Measurements from ENCODE around the gene TCF3.
"Not testable (repeated sequence)": the region's sequence is repeated elsewhere in the genome, so short reads cannot be mapped to it uniquely, and the experiment has no call there.

TCF3 gene

GRCh38 chr19:1646149-1646548, 6.3 kb downstream of the TCF3 start:
- Histone ChIP-seq H3K4me3 (ENCODE audit: low read depth in 1 of 2, low read length in 2 of 2) (no peak overlapping the region), H3K79me2 (ENCODE audit: insufficient read depth, low read length) (peaks cover 100% of the 10 kb centered on the region), H3K27me3 (ENCODE audit: insufficient read depth, low read length, poor library complexity) (no peaks in the 10 kb centered on the region), H3K9ac (ENCODE audit: low read depth, low read length) (no peak overlapping the region), H3K4me2 (ENCODE audit: insufficient read depth, low read length) (no peak overlapping the region), H3K9me3 (ENCODE audit: insufficient read depth, low read length, severe bottlenecking) (no peaks in the 10 kb centered on the region), H4K20me1 (ENCODE audit: insufficient read depth, low read length) (peaks cover 96% of the 10 kb centered on the region), H3K27ac (ENCODE audit: low read length) (no peak overlapping the region), H2AFZ (ENCODE audit: low read depth, low read length) (no peak overlapping the region), H3K4me1 (ENCODE audit: insufficient read depth, low read length) (peaks cover 18% of the 10 kb centered on the region), H3K36me3 (ENCODE audit: insufficient read depth, low read length) (peaks cover 91% of the 10 kb centered on the region)
- no peak for TF ChIP-seq CTCF (IDR thresholded peaks at IDR 0.05; ENCODE audit: borderline replicate concordance, extremely low read depth, low read length, poor library complexity, severe bottlenecking)
- TF ChIP-seq EZH2 (IDR thresholded peaks at IDR 0.05; ENCODE audit: borderline replicate concordance, low read depth, low read length, severe bottlenecking) = no peak
- ATAC-seq (ENCODE audit: insufficient read depth, low read depth) (no peak), DNase-seq (no peak)

GRCh38 chr19:1645299-1645698, 7.1 kb downstream of the TCF3 start:
- H3K27me3 ChIP-seq (ENCODE audit: insufficient read depth, low read length, poor library complexity) = no peaks in the 10 kb centered on the region
- peaks cover 99% of the 10 kb centered on the region for H3K79me2 ChIP-seq (ENCODE audit: insufficient read depth, low read length)
- no peak overlapping the region for H3K9ac ChIP-seq (ENCODE audit: low read depth, low read length)
- no peak overlapping the region for H3K27ac ChIP-seq (ENCODE audit: low read length)
- peaks cover 93% of the 10 kb centered on the region for H4K20me1 ChIP-seq (ENCODE audit: insufficient read depth, low read length)
- no peak overlapping the region for H3K4me3 ChIP-seq (ENCODE audit: low read depth in 1 of 2, low read length in 2 of 2)
- TF ChIP-seq EZH2 (IDR thresholded peaks at IDR 0.05; ENCODE audit: borderline replicate concordance, low read depth, low read length, severe bottlenecking) (no peak), CTCF (IDR thresholded peaks at IDR 0.05; ENCODE audit: borderline replicate concordance, extremely low read depth, low read length, poor library complexity, severe bottlenecking) (no peak)
- H3K36me3 ChIP-seq (ENCODE audit: insufficient read depth, low read length) = peaks cover 98% of the 10 kb centered on the region
- no peak for ATAC-seq (ENCODE audit: insufficient read depth, low read depth)
- DNase-seq = no peak
- no peak overlapping the region for H2AFZ ChIP-seq (ENCODE audit: low read depth, low read length)
- H3K9me3 ChIP-seq (ENCODE audit: insufficient read depth, low read length, severe bottlenecking) = no peaks in the 10 kb centered on the region
- H3K4me2 ChIP-seq (ENCODE audit: insufficient read depth, low read length) = no peak overlapping the region
- H3K4me1 ChIP-seq (ENCODE audit: insufficient read depth, low read length) = peaks cover 10% of the 10 kb centered on the region

GRCh38 chr19:1644070-1644469, 8.3 kb downstream of the TCF3 start:
- Histone ChIP-seq H3K79me2 (ENCODE audit: insufficient read depth, low read length) (peaks cover 99% of the 10 kb centered on the region), H3K4me2 (ENCODE audit: insufficient read depth, low read length) (no peak overlapping the region), H3K27ac (ENCODE audit: low read length) (no peak overlapping the region), H2AFZ (ENCODE audit: low read depth, low read length) (no peak overlapping the region), H3K36me3 (ENCODE audit: insufficient read depth, low read length) (peaks cover 98% of the 10 kb centered on the region), H3K4me3 (ENCODE audit: low read depth in 1 of 2, low read length in 2 of 2) (no peak overlapping the region), H3K4me1 (ENCODE audit: insufficient read depth, low read length) (no peaks in the 10 kb centered on the region; the same call in 1 of the 2 replicates), H3K27me3 (ENCODE audit: insufficient read depth, low read length, poor library complexity) (no peaks in the 10 kb centered on the region), H4K20me1 (ENCODE audit: insufficient read depth, low read length) (peaks cover 91% of the 10 kb centered on the region), H3K9ac (ENCODE audit: low read depth, low read length) (no peak overlapping the region), H3K9me3 (ENCODE audit: insufficient read depth, low read length, severe bottlenecking) (no peaks in the 10 kb centered on the region)
- DNase-seq = no peak
- no peak for TF ChIP-seq CTCF (IDR thresholded peaks at IDR 0.05; ENCODE audit: borderline replicate concordance, extremely low read depth, low read length, poor library complexity, severe bottlenecking)
- TF ChIP-seq EZH2 (IDR thresholded peaks at IDR 0.05; ENCODE audit: borderline replicate concordance, low read depth, low read length, severe bottlenecking) = no peak
- ATAC-seq (ENCODE audit: insufficient read depth, low read depth) = no peak

GRCh38 chr19:1640893-1641448, 11.4 kb downstream of the TCF3 start:
- H3K36me3 ChIP-seq (ENCODE audit: insufficient read depth, low read length) = peaks cover 98% of the 10 kb centered on the region
- not testable (repeated sequence) for DNase-seq; H3K9me3 ChIP-seq (ENCODE audit: insufficient read depth, low read length, severe bottlenecking); H3K9ac ChIP-seq (ENCODE audit: low read depth, low read length); ATAC-seq (ENCODE audit: insufficient read depth, low read depth); H2AFZ ChIP-seq (ENCODE audit: low read depth, low read length); H3K4me1 ChIP-seq (ENCODE audit: insufficient read depth, low read length); H3K4me3 ChIP-seq (ENCODE audit: low read depth in 1 of 2, low read length in 2 of 2); H3K27me3 ChIP-seq (ENCODE audit: insufficient read depth, low read length, poor library complexity); H3K27ac ChIP-seq (ENCODE audit: low read length); H3K4me2 ChIP-seq (ENCODE audit: insufficient read depth, low read length)
- peaks cover 79% of the 10 kb centered on the region for H4K20me1 ChIP-seq (ENCODE audit: insufficient read depth, low read length)
- peaks cover 97% of the 10 kb centered on the region for H3K79me2 ChIP-seq (ENCODE audit: insufficient read depth, low read length)
